Ascending aorta (tissue), 2 donors: ENCODE data around the gene ABTB2. TPM values are rescaled to one million over a fixed set of nuclear protein-coding genes. Genes with fewer than 3 reads are reported as not detected.

Experiments
- DNase-seq, 2 donors: peaks; one replicate each; pipeline ENCODE4 v3.0.0-alpha.2; 2019; ENCODE audit warnings: low spot score in 2 of 2
- H3K27ac ChIP-seq, 2 donors: fragments of 200-600 bp; sonication (generic); one replicate each; pipeline ENCODE4 v1.5.1; 2016 to 2017; ENCODE audit warnings: mild to moderate bottlenecking in 1 of 2
- H3K27me3 ChIP-seq: fragments of 200-600 bp; sonication (generic); one replicate; pipeline ENCODE4 v1.5.1; 2017
- H3K36me3 ChIP-seq, 2 donors: fragments of 200-600 bp; sonication (generic); one replicate each; pipeline ENCODE4 v1.5.1; 2016
- H3K4me1 ChIP-seq, 2 donors: fragments of 200-600 bp; sonication (generic); one replicate each; pipeline ENCODE4 v1.5.1; 2016 to 2017; ENCODE audit warnings: mild to moderate bottlenecking in 1 of 2
- H3K4me3 ChIP-seq, 2 donors: fragments of 200-600 bp; sonication (generic); one replicate each; pipeline ENCODE4 v1.5.1; 2016 to 2017; ENCODE audit warnings: mild to moderate bottlenecking in 1 of 2
- H3K9me3 ChIP-seq, 2 donors: fragments of 200-600 bp; sonication (generic); one replicate each; pipeline ENCODE4 v1.5.1; 2016
- CTCF ChIP-seq, 3 experiments: fragments of 200-600 bp in 2 of 3; fragments of 450-650 bp in 1 of 3; sonication (generic) in 2 of 3; IDR thresholded peaks; one replicate each; pipeline ENCODE4 v1.5.1; 2016 to 2019; ENCODE audit warnings: antibody characterized with exemption in 3 of 3, mild to moderate bottlenecking in 1 of 3, moderate library complexity in 1 of 3
- intact Hi-C: fragments of 100-400 bp; cut with DNase I; formaldehyde crosslinking; loops from one replicate; pipeline ENCODE4 v1.15.1; 2023
- total RNA-seq: library from RNA; depleted of rRNA; stranded (reverse); fragments of >200 nt; gene quantifications from one replicate; pipeline ENCODE4 v1.1.0, GENCODE V29; 2016

ABTB2 gene
- total RNA-seq, 1 donor from 2014 or later = 7.9 TPM

- DNase-seq = no peak
- Histone ChIP-seq H3K36me3 (no peaks in the 10 kb centered on the region), H3K4me1 (no peaks in the 10 kb centered on the region), H3K27ac (no peak overlapping the region), H3K9me3 (no peaks in the 10 kb centered on the region), H3K4me3 (no peak overlapping the region), H3K27me3 (no peaks in the 10 kb centered on the region)
- intact Hi-C loops = no loop called here
- TF ChIP-seq CTCF (IDR thresholded peaks at IDR 0.05) = no peak
Observed at GRCh38 chr11:34300026-34300925, 57.5 kb downstream of the ABTB2 start.

- no peaks in the 10 kb centered on the region for H3K36me3 ChIP-seq
- H3K27me3 ChIP-seq = no peaks in the 10 kb centered on the region
- DNase-seq = no peak
- no peaks in the 10 kb centered on the region for H3K4me1 ChIP-seq
- H3K9me3 ChIP-seq = no peaks in the 10 kb centered on the region
- intact Hi-C loops = no loop called here
- no peak for TF ChIP-seq CTCF (IDR thresholded peaks at IDR 0.05)
- H3K27ac ChIP-seq = no peak overlapping the region
- no peak overlapping the region for H3K4me3 ChIP-seq
Observed at GRCh38 chr11:34299284-34299972, 58.4 kb downstream of the ABTB2 start.

GRCh38 chr11:34298871-34299270, 58.9 kb downstream of the ABTB2 start:
- Histone ChIP-seq H3K9me3 (no peaks in the 10 kb centered on the region), H3K4me3 (no peak overlapping the region), H3K4me1 (no peaks in the 10 kb centered on the region), H3K27me3 (no peaks in the 10 kb centered on the region), H3K36me3 (no peaks in the 10 kb centered on the region), H3K27ac (no peak overlapping the region)
- TF ChIP-seq CTCF (IDR thresholded peaks at IDR 0.05) = no peak
- intact Hi-C loops = no loop called here
- DNase-seq = no peak

- no peak for TF ChIP-seq CTCF (IDR thresholded peaks at IDR 0.05)
- Histone ChIP-seq H3K27ac (no peak overlapping the region), H3K4me3 (no peak overlapping the region), H3K9me3 (no peaks in the 10 kb centered on the region), H3K27me3 (no peaks in the 10 kb centered on the region), H3K36me3 (no peaks in the 10 kb centered on the region), H3K4me1 (no peaks in the 10 kb centered on the region)
- DNase-seq = no peak
- intact Hi-C loops = no loop called here
Observed at GRCh38 chr11:34296412-34296811, 61.4 kb downstream of the ABTB2 start.

GRCh38 chr11:34292546-34292945, 65.3 kb downstream of the ABTB2 start:
- DNase-seq = no peak
- intact Hi-C loops = no loop called here
- no peaks in the 10 kb centered on the region for H3K4me1 ChIP-seq
- TF ChIP-seq CTCF (IDR thresholded peaks at IDR 0.05) = no peak
- H3K4me3 ChIP-seq = no peak overlapping the region
- no peaks in the 10 kb centered on the region for H3K27me3 ChIP-seq
- no peaks in the 10 kb centered on the region for H3K9me3 ChIP-seq
- no peak overlapping the region for H3K27ac ChIP-seq
- no peaks in the 10 kb centered on the region for H3K36me3 ChIP-seq
